Measurements from ENCODE around the gene KNDC1.

Gene KNDC1

GRCh38 chr10:133128126-133129070, 31.6 kb upstream of the KNDC1 start:
- no peak overlapping the region for H3K9ac ChIP-seq (ENCODE audit: insufficient read length)

DNA sequence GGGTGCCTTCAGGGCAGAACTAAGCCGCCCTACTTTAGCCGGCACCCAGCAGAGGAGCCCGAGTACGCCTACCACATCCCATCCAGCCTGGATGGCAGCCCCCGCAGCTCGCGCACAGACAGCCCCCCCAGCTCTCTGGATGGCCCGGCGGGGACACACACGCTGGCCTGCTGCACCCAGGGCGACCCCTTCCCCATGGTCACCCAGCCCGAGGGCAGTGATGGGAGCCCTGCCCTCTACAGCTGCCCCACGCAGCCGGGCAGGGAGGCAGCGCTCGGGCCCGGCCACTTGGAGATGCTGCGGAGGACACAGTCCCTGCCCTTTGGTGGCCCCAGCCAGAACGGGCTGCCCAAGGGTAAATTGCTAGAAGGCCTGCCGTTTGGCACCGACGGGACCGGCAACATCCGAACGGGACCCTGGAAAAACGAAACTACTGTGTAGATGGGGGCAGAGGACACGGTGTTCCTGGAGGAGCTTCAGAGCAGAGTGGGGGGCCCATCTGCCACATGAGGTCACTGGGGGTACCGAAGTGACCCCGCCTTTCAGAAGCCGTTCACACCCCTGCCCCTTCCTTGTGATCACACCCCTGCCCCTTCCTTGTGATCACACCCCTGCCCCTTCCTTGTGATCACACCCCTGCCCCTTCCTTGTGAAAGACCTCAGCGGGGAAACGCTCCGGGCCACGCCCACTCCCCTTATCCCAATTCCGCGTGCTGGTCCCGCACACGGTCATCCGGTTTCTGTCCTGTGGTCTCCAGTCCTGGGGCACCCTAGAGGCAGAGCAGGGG, 30.8 kb upstream of the KNDC1 start:
- no peak for TF ChIP-seq POLR2AphosphoS5 (IDR thresholded peaks at IDR 0.05; ENCODE audit: borderline replicate concordance, low read depth, low read length)
- no peak for TF ChIP-seq EZH2 (IDR thresholded peaks at IDR 0.05)
- TF ChIP-seq FOXP2 (optimal IDR thresholded peaks at IDR 0.05; ENCODE audit: control extremely low read depth, extremely low read length, insufficient read depth) = no peak
- Histone ChIP-seq H3K9me3 (ENCODE audit: low read depth, low read length) (no peaks in the 10 kb centered on the region), H3K4me3 (no peak overlapping the region), H3K9ac (ENCODE audit: insufficient read length) (no peak overlapping the region), H3K27ac (no peak overlapping the region), H3K36me3 (ENCODE audit: insufficient read depth, low read length) (no peaks in the 10 kb centered on the region)
- DNase-seq (ENCODE audit: low read depth, low spot score) = no peak

More at GRCh38 chr10:133128126-133129070, 31.6 kb upstream of the KNDC1 start:
- no peak overlapping the region for H3K27ac ChIP-seq
- no peaks in the 10 kb centered on the region for H3K36me3 ChIP-seq (ENCODE audit: insufficient read depth, low read length)
- H3K9me3 ChIP-seq (ENCODE audit: low read depth, low read length) = no peaks in the 10 kb centered on the region
- no peak for DNase-seq (ENCODE audit: low read depth, low spot score)
- TF ChIP-seq EZH2 (IDR thresholded peaks at IDR 0.05) (no peak), FOXP2 (optimal IDR thresholded peaks at IDR 0.05; ENCODE audit: control extremely low read depth, extremely low read length, insufficient read depth) (no peak), POLR2AphosphoS5 (IDR thresholded peaks at IDR 0.05; ENCODE audit: borderline replicate concordance, low read depth, low read length) (no peak)
- H3K4me3 ChIP-seq = no peak overlapping the region

DNA sequence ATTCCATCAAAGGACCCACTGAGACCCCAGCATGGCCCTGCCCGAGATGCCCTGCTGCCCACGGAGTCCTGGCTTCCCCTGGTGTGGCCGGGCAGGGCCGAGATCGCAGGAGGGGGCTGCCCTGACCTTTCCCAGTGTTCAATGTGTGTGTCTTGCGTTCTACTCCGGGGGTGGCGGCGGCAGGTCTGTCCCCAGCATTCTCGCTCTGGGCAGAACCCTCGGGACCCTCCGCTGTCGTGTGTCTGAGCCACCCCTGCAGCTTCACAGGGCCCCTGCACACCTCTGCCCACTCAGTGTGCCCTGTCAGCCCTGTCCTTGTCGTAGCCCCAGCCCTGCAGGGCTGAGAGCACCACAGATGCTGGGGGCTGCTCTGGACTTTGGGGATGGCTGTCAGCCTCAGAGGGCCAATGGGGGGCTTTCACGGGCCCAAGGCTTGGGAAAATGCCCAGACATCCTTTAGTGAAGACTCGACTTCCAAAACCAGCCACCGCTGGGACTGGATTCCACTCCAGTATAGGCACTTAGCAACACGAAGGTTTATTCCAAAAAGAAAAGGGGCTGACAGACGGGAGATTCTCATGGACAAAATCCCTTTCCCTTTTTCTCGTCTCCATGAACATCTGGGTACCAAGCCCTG, 30.0 kb upstream of the KNDC1 start:
- Histone ChIP-seq H3K4me3 (no peak overlapping the region), H3K27ac (no peak overlapping the region), H3K36me3 (ENCODE audit: insufficient read depth, low read length) (no peaks in the 10 kb centered on the region), H3K9ac (ENCODE audit: insufficient read length) (no peak overlapping the region), H3K9me3 (ENCODE audit: low read depth, low read length) (no peaks in the 10 kb centered on the region)
- TF ChIP-seq FOXP2 (optimal IDR thresholded peaks at IDR 0.05; ENCODE audit: control extremely low read depth, extremely low read length, insufficient read depth) (no peak), EZH2 (IDR thresholded peaks at IDR 0.05) (no peak), POLR2AphosphoS5 (IDR thresholded peaks at IDR 0.05; ENCODE audit: borderline replicate concordance, low read depth, low read length) (no peak)
- DNase-seq (ENCODE audit: low read depth, low spot score) = no peak

DNA sequence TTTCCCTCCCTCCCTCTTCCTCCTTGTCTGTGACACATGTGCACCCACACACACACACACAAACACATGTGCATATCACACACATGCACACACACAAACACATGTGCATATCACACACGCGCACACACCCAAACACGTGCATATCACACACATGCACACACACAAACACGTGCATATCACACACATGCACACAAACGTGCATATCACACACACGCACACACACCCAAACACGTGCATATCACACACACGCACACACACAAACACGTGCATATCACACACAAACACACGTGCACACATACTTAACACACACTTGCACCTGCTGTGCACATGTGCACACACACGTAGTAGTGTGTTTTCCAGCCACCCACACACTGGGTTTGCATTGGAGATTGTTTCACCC, 29.4 kb upstream of the KNDC1 start:
- no peak overlapping the region for H3K9ac ChIP-seq (ENCODE audit: insufficient read length)
- DNase-seq (ENCODE audit: low read depth, low spot score) = no peak
- TF ChIP-seq EZH2 (IDR thresholded peaks at IDR 0.05) = no peak
- TF ChIP-seq FOXP2 (optimal IDR thresholded peaks at IDR 0.05; ENCODE audit: control extremely low read depth, extremely low read length, insufficient read depth) = no peak
- no peak for TF ChIP-seq POLR2AphosphoS5 (IDR thresholded peaks at IDR 0.05; ENCODE audit: borderline replicate concordance, low read depth, low read length)
- H3K27ac ChIP-seq = no peak overlapping the region
- no peaks in the 10 kb centered on the region for H3K36me3 ChIP-seq (ENCODE audit: insufficient read depth, low read length)
- H3K9me3 ChIP-seq (ENCODE audit: low read depth, low read length) = no peaks in the 10 kb centered on the region
- no peak overlapping the region for H3K4me3 ChIP-seq

- TF ChIP-seq EZH2 (IDR thresholded peaks at IDR 0.05) (no peak), FOXP2 (optimal IDR thresholded peaks at IDR 0.05; ENCODE audit: control extremely low read depth, extremely low read length, insufficient read depth) (no peak)
- Histone ChIP-seq H3K4me3 (no peak overlapping the region), H3K36me3 (ENCODE audit: insufficient read depth, low read length) (no peaks in the 10 kb centered on the region), H3K27ac (no peak overlapping the region), H3K9me3 (ENCODE audit: low read depth, low read length) (no peaks in the 10 kb centered on the region), H3K9ac (ENCODE audit: insufficient read length) (no peak overlapping the region)
- no peak for DNase-seq (ENCODE audit: low read depth, low spot score)
These were observed 29.0 kb upstream of the KNDC1 start for GRCh38 chr10:133131053-133131452.

DNA sequence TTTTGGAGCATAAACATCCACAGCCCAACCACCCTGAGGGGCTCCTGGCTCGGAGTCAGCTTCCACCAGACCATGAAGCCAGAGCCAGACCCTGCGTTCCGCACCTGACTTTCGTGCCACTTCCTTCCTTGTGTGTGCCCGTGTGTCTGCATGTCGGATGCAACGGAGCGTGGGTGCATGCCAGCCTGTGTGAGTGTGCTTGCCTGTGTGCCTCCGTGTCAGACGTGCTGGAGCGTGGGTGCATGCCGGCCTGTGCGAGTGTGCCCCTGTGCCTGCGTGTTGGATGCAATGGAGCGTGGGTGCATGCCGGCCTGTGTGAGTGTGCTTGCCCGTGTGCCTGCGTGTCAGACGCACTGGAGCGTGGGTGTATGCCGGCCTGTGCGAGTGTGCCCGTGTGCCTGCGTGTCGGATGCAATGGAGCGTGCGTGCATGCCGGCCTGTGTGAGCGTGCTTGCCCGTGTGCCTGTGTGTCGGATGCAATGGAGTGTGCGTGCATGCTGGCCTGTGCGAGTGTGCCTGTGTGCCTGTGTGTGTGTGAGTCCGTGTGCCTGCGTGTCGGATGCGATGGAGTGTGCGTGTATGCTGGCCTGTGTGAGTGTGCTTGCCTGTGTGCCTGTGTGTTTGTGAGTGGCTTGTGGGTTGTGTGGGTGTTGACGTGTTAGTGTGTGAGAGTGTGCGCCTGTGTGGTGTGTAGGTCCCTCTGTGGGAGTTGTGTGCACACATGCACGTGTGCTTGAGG, 28.1 kb upstream of the KNDC1 start:
- no peak for TF ChIP-seq FOXP2 (optimal IDR thresholded peaks at IDR 0.05; ENCODE audit: control extremely low read depth, extremely low read length, insufficient read depth)
- TF ChIP-seq EZH2 (IDR thresholded peaks at IDR 0.05) = no peak
- TF ChIP-seq POLR2AphosphoS5 (IDR thresholded peaks at IDR 0.05; ENCODE audit: borderline replicate concordance, low read depth, low read length) = no peak
- H3K36me3 ChIP-seq (ENCODE audit: insufficient read depth, low read length) = no peaks in the 10 kb centered on the region
- no peak overlapping the region for H3K4me3 ChIP-seq
- no peak overlapping the region for H3K27ac ChIP-seq
- no peak overlapping the region for H3K9ac ChIP-seq (ENCODE audit: insufficient read length)
- DNase-seq (ENCODE audit: low read depth, low spot score) = no peak
- no peaks in the 10 kb centered on the region for H3K9me3 ChIP-seq (ENCODE audit: low read depth, low read length)

DNA sequence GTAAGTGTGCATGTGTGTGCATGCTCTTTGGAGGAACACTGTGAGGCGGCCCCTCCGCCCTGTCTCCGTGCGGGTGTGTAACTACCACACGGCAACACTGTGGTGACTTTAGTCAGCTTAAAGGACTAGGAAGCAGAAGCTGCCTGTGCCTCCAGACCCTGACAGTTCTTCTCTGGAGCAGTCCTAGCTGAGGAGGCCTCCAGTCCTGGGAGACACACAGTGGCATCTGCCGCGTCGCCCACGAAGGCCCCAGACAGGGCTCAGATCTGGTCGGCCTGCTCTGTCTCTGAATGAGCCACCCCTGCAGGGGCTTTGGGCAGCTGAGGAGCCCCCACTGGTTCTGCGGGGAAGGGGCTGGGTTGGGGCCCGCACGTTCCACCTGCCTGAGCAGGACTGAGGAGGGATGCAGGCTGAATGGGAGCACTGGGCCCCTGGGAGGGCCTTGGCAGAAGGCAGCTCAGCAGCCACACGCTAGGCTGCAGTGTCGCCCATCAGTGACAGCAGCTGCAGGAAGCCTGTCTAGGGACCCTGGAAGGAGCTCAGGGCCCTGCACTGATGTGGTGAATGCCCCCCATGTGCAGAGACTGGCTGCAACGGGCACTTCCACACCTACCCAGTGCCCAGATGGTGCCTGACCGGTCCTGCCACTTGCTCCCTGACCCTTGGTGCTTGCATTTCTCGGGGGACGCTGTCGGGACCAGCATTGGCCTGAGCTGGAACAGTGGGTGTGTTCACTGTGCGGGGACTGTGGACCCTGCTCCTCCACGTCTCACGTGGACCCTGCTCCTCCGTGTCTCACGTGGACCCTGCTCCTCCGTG, 27.3 kb upstream of the KNDC1 start:
- no peaks in the 10 kb centered on the region for H3K36me3 ChIP-seq (ENCODE audit: insufficient read depth, low read length)
- H3K27ac ChIP-seq = no peak overlapping the region
- TF ChIP-seq FOXP2 (optimal IDR thresholded peaks at IDR 0.05; ENCODE audit: control extremely low read depth, extremely low read length, insufficient read depth) (no peak), EZH2 (IDR thresholded peaks at IDR 0.05) (no peak)
- H3K9me3 ChIP-seq (ENCODE audit: low read depth, low read length) = no peaks in the 10 kb centered on the region
- H3K9ac ChIP-seq (ENCODE audit: insufficient read length) = no peak overlapping the region
- no peak for DNase-seq (ENCODE audit: low read depth, low spot score)
- no peak overlapping the region for H3K4me3 ChIP-seq

Data from SK-N-MC (cell line).